Endothelial cell (in vitro differentiated cells): Measurements from ENCODE around the gene PATZ1. TPM values are rescaled to one million over a fixed set of nuclear protein-coding genes. Genes with fewer than 3 reads are reported as not detected.
"Not testable (repeated sequence)": the region's sequence is repeated elsewhere in the genome, so short reads cannot be mapped to it uniquely, and the experiment has no call there.

Source experiments
- DNase-seq: peaks from one replicate; pipeline ENCODE4 v3.0.0; 2021; ENCODE audit warnings: low spot score
- H3K27ac Mint-ChIP-seq: one replicate; pipeline ENCODE4 v1.8.0; 2021; ENCODE audit warnings: mixed read lengths, inconsistent platforms; ENCODE audit not compliant: unreplicated experiment
- H3K27me3 Mint-ChIP-seq: one replicate; pipeline ENCODE4 v1.8.0; 2021; ENCODE audit warnings: mild to moderate bottlenecking, moderate library complexity, mixed read lengths, inconsistent platforms; ENCODE audit not compliant: unreplicated experiment
- H3K36me3 Mint-ChIP-seq: one replicate; pipeline ENCODE4 v1.8.0; 2021; ENCODE audit warnings: mild to moderate bottlenecking, low read depth, mixed read lengths, inconsistent platforms; ENCODE audit not compliant: unreplicated experiment
- H3K4me1 Mint-ChIP-seq: one replicate; pipeline ENCODE4 v1.8.0; 2021; ENCODE audit warnings: mild to moderate bottlenecking, mixed read lengths, inconsistent platforms; ENCODE audit not compliant: unreplicated experiment
- H3K4me3 Mint-ChIP-seq: one replicate; pipeline ENCODE4 v1.8.0; 2021; ENCODE audit warnings: mild to moderate bottlenecking, mixed read lengths, inconsistent platforms; ENCODE audit not compliant: unreplicated experiment
- H3K9me3 Mint-ChIP-seq: one replicate; pipeline ENCODE4 v1.8.0; 2021; ENCODE audit warnings: mixed read lengths, inconsistent platforms; ENCODE audit not compliant: unreplicated experiment
- long read RNA-seq: library from polyadenylated mRNA; unstranded; transcript quantifications from one replicate; pipeline ENCODE4 v2.0.0, GENCODE V29; 2020; ENCODE audit not compliant: unreplicated experiment
- total RNA-seq: library from RNA; stranded (reverse); fragmentation: NEBNext Ultra II Directional; extraction: Animal tissue kit (Norgen Biotek cat#: 25700); gene quantifications from one replicate; pipeline ENCODE4 v1.2.1, GENCODE V29; 2021; ENCODE audit not compliant: unreplicated experiment
- TF ChIP-seq, protein P1 (sequence below): fragments of 200-600 bp; sonication (generic); IDR thresholded peaks from one replicate; pipeline ENCODE4 v1.5.0; 2021; ENCODE audit warnings: antibody characterized with exemption; ENCODE audit not compliant: unreplicated experiment

The PATZ1 gene, protein sequence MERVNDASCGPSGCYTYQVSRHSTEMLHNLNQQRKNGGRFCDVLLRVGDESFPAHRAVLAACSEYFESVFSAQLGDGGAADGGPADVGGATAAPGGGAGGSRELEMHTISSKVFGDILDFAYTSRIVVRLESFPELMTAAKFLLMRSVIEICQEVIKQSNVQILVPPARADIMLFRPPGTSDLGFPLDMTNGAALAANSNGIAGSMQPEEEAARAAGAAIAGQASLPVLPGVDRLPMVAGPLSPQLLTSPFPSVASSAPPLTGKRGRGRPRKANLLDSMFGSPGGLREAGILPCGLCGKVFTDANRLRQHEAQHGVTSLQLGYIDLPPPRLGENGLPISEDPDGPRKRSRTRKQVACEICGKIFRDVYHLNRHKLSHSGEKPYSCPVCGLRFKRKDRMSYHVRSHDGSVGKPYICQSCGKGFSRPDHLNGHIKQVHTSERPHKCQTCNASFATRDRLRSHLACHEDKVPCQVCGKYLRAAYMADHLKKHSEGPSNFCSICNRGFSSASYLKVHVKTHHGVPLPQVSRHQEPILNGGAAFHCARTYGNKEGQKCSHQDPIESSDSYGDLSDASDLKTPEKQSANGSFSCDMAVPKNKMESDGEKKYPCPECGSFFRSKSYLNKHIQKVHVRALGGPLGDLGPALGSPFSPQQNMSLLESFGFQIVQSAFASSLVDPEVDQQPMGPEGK
- 54.0 TPM for total RNA-seq
- long read RNA-seq, partial matches to known transcripts: 0 of 14 reads
- long read RNA-seq, other reads (novel, unspliced or antisense): 9 of 14 reads

DNA sequence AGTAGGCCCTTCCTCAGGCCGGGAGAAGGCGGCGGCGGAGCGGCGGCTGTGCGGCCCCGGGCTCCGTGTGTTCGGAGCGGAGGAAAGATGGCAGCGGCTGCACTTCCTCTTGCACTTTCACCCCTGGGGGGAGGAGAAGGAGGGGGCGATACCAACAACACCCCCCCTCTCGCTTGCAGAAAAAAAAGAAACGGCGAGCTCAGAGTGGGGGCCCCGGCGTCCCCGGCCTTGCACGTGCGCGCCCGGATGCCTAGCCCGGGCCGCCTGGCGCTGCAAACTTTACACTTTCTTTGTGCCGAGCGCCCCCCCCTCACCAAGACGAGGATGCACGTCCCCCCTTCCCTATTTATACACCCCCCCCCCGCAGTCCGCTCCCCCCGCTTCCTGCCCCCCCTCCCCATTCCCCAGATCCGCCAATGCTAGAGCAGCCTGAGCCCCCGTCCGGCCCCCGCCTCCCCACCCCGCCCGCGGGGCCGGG lies at the start of gene PATZ1:
TSS of gene PATZ1 (minus strand) at position 92 of the 478 bp plus-strand sequence. CDS start 744 bp downstream, outside the sequence.
- TF ChIP-seq, protein P1, sequence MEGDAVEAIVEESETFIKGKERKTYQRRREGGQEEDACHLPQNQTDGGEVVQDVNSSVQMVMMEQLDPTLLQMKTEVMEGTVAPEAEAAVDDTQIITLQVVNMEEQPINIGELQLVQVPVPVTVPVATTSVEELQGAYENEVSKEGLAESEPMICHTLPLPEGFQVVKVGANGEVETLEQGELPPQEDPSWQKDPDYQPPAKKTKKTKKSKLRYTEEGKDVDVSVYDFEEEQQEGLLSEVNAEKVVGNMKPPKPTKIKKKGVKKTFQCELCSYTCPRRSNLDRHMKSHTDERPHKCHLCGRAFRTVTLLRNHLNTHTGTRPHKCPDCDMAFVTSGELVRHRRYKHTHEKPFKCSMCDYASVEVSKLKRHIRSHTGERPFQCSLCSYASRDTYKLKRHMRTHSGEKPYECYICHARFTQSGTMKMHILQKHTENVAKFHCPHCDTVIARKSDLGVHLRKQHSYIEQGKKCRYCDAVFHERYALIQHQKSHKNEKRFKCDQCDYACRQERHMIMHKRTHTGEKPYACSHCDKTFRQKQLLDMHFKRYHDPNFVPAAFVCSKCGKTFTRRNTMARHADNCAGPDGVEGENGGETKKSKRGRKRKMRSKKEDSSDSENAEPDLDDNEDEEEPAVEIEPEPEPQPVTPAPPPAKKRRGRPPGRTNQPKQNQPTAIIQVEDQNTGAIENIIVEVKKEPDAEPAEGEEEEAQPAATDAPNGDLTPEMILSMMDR: no peak
- peaks cover 16% of the 10 kb centered on the region for H3K36me3 Mint-ChIP-seq
- H3K27ac Mint-ChIP-seq: peak within 1 kb of the TSS; percentile 30
- DNase-seq: peak; percentile 73
- peaks cover 12% of the 10 kb centered on the region for H3K27me3 Mint-ChIP-seq
- H3K9me3 Mint-ChIP-seq: no peaks in the 10 kb centered on the region
- H3K4me3 Mint-ChIP-seq: peak within 1 kb of the TSS; percentile 90
- H3K4me1 Mint-ChIP-seq: peaks cover 41% of the 10 kb centered on the region

DNA sequence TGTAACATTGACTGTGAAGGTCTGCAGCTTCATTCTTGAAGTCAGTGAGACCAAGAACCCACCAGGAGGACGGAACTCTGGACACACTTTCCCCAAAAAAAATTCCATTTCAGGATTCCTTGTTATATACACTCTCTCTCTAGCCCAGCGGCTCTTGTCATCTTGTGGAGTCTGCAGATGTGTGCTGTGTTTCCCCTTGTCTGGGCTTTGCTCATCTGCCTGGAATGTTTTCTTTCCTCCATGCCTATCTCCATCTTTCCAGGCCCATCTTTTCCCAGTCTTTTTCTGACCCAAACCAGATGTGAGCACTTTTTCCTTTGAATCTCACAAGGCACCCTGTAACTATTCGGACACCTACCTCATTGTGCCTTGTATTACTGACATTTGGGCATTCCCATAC lies 48.2 kb upstream of the PATZ1 start:
- H3K27ac Mint-ChIP-seq: no peak overlapping the region
- DNase-seq: no peak
- peaks cover 2% of the 10 kb centered on the region for H3K27me3 Mint-ChIP-seq
- H3K4me3 Mint-ChIP-seq: no peak overlapping the region
- no peaks in the 10 kb centered on the region for H3K36me3 Mint-ChIP-seq
- TF ChIP-seq, protein P1: no peak
- no peaks in the 10 kb centered on the region for H3K9me3 Mint-ChIP-seq
- no peaks in the 10 kb centered on the region for H3K4me1 Mint-ChIP-seq

DNA sequence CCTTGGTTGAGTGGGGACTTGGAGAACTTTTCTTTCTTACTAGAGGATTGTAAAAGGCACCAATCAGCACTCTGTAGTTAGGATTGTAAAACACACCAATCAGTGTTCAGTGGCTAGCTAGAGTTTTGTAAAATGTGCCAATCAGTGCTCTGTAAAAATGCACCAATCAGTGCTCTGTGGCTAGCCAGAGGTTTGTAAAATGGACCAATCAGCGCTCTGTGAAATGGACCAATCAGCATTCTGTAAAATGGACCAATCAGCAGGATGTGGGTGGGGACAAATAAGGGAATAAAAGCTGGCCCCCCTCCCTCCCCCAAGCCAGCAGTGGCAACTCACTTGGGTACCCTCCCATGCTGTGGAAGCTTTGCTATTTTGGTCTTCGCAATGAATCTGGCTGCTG lies 47.7 kb upstream of the PATZ1 start:
- H3K9me3 Mint-ChIP-seq: no peaks in the 10 kb centered on the region
- peaks cover 2% of the 10 kb centered on the region for H3K27me3 Mint-ChIP-seq
- DNase-seq: no peak
- H3K4me1 Mint-ChIP-seq: no peaks in the 10 kb centered on the region
- H3K36me3 Mint-ChIP-seq: no peaks in the 10 kb centered on the region
- TF ChIP-seq, protein P1: no peak
- no peak overlapping the region for H3K27ac Mint-ChIP-seq
- no peak overlapping the region for H3K4me3 Mint-ChIP-seq

DNA sequence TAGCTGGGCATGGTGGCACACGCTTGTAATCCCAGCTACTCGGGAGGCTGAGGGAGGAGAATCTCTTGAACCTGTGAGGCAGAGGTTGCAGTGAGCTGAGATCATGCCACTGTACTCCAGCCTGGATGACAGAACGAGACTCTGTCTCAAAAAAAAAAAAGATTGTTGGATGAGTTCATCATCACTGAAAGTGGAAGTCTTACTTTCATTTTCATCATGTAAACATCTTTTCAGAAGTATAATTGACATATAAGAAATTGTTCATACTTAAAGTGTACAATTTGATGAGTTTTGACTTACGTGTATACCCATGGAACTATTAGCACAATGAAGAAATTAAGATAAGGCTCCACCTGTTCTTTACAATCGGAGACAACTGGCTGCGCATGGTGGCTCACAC lies 32.5 kb upstream of the PATZ1 start:
- not testable (repeated sequence) for H3K27me3 Mint-ChIP-seq, DNase-seq, H3K27ac Mint-ChIP-seq, H3K4me1 Mint-ChIP-seq, H3K9me3 Mint-ChIP-seq, H3K4me3 Mint-ChIP-seq, H3K36me3 Mint-ChIP-seq

DNA sequence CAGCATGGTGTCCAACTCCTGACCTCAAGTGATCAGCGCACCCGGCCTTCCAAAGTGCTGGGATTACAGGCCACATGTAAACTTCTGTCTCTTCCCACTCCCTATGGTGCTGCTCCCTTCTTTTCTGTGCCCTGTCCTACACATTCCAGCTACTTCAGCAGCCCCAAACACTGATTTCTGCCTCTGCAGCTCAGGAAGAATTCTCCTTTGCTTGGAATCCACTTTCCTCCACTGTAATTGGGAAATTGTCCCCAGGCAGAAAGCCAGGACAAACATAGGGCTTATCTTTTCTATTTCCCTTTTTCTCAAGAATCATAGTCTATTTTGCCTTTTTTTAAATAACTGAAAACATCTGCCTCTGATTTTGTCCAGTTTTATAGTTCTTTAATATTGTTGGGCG lies 32.0 kb upstream of the PATZ1 start:
- TF ChIP-seq, protein P1: no peak
- H3K27me3 Mint-ChIP-seq: no peaks in the 10 kb centered on the region
- H3K9me3 Mint-ChIP-seq: no peaks in the 10 kb centered on the region
- H3K36me3 Mint-ChIP-seq: no peaks in the 10 kb centered on the region
- H3K4me3 Mint-ChIP-seq: no peak overlapping the region
- DNase-seq: no peak
- no peaks in the 10 kb centered on the region for H3K4me1 Mint-ChIP-seq
- H3K27ac Mint-ChIP-seq: no peak overlapping the region
